Loucy (cell line): ENCODE data around the gene KRTAP10-2.

Experiments used
- EZH2phosphoT487 ChIP-seq: fragments of 200-600 bp; IDR thresholded peaks from 2 replicates; pipeline ENCODE4 v1.6.1; 2018; ENCODE audit warnings: antibody characterized with exemption, mild to moderate bottlenecking, moderate library complexity, borderline replicate concordance
- TF ChIP-seq, protein P1 (sequence below): fragments of 200-600 bp; sonication (generic); conservative IDR thresholded peaks from 2 replicates; pipeline ENCODE4 v1.5.1; 2014; ENCODE audit warnings: mild to moderate bottlenecking, antibody characterized with exemption, low read length

- TF ChIP-seq, protein P1, sequence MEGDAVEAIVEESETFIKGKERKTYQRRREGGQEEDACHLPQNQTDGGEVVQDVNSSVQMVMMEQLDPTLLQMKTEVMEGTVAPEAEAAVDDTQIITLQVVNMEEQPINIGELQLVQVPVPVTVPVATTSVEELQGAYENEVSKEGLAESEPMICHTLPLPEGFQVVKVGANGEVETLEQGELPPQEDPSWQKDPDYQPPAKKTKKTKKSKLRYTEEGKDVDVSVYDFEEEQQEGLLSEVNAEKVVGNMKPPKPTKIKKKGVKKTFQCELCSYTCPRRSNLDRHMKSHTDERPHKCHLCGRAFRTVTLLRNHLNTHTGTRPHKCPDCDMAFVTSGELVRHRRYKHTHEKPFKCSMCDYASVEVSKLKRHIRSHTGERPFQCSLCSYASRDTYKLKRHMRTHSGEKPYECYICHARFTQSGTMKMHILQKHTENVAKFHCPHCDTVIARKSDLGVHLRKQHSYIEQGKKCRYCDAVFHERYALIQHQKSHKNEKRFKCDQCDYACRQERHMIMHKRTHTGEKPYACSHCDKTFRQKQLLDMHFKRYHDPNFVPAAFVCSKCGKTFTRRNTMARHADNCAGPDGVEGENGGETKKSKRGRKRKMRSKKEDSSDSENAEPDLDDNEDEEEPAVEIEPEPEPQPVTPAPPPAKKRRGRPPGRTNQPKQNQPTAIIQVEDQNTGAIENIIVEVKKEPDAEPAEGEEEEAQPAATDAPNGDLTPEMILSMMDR = no peak
- no peak for TF ChIP-seq EZH2phosphoT487
These were observed 43.5 kb downstream of the KRTAP10-2 start for GRCh38 chr21:44507673-44508425.
